Activated CD8-positive, alpha-beta memory T cell treated with anti-CD3 and anti-CD28 coated beads, Interleukin-2, amount 50 U/mL, for 1 hour (primary cell): ENCODE results near the gene ZBED6.

Source experiments
- DNase-seq: peaks from one replicate; pipeline ENCODE4 v3.0.0-alpha.2; 2020; ENCODE audit errors: extremely low read depth

ZBED6 gene

DNA sequence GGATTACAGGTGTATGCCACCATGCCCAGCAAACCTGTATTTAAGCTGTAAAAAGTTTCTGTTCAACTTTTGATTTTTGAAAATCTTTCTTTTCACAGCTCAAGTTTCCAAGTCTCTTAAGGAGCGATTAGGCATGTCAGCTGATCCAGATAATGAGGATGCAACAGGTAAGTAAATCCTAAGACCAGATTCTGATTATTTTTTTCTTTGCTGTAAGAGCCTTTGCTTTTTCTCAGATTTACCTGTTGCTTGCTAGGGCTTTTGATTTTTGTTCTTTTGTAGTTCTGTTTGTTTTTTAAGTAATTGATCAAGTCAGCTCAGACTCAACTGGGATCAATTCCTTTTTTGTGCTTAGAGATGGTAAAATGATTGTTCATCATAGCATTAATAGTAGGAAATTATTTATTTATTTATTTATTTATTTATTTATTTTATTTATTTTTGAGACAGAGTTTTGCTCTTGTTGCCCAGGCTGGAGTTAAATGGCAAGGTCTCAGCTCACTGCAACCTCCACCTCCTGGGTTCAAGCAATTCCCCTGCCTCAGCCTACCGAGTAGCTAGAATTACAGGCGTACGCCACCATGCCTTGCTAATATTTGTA lies 44.9 kb downstream of the ZBED6 start:
- no peak for DNase-seq

DNA sequence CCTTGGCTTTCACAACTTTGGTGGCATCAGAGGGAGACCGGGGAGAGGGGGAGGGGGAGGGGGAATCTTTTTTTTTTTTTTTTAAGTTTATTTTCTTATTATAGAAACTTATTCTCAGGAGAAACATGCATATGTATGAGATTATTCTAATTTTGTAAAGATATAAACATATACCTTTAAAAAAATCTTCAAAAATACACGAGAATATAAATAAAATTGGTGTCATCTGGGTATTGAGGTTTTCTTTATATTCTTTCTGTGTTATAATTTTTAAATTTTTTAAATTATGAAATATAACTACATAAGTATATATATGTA lies 47.1 kb downstream of the ZBED6 start:
- DNase-seq = no peak

DNA sequence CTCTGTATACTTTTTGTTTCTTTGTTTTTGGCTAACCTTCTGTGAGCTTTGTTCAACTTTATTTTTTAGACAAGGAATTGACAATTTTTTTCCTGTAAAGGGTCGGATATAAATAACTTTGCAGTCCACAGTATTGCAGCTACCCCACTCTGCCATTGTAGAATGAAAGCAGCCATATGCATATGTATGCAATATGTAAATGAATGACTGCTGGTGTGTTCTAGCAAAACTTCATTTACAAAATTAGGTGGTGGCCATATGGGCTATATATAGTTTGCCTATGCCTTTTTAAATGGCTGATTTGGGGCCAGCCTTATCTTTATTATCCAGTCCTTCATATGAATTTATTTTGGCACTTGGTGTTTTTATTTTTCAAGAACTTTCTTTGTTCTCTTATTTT lies 48.0 kb downstream of the ZBED6 start:
- no peak for DNase-seq
